Measurements from ENCODE around the gene TCF23. TPM values are rescaled to one million over a fixed set of nuclear protein-coding genes. Genes with fewer than 3 reads are reported as not detected.
"Not testable (repeated sequence)": the region's sequence is repeated elsewhere in the genome, so short reads cannot be mapped to it uniquely, and the experiment has no call there.

Gene TCF23
- polyA plus RNA-seq (ENCODE audit: insufficient read length in 4 of 4), result under 1 TPM; 0.46 to 0.79 (median 0.59) TPM

DNA sequence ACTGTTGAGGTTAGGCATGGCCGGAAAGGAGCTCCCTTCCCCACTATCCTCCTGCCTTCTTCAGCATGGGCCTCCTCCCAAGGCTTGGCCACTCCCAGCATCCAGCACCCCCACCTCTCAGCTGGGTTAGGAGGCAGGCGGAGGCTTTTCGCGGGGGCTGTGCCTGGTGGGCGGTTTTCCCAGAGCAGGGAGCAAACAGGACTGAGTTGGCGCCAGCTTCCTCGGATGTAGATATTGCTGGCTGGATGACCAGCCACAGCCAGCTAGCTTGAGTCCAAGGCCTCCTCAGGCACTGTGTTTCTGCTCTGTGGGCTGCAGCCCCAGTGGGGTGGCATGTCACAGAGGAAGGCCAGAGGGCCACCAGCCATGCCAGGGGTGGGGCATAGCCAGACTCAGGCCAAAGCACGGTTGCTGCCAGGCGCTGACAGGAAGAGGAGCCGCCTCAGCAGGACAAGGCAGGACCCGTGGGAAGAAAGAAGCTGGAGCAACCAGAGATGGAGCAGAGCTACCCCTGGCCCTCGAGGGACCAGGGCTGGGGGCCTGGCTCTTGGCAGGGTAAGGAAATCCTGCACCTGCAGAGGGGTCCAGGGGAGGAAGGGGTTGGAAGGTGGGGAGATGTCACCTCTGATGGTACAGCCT lies at the start of gene TCF23:
Gene TCF23, plus strand, starts transcription at position 204 of the 639 bp plus-strand sequence. Its CDS starts 130 bp downstream, at position 334.
- peak in 2 of 4 donors; percentile 18 to 36 for DNase-seq (ENCODE audit: low read depth in 4 of 4, low spot score in 3 of 4)

DNA sequence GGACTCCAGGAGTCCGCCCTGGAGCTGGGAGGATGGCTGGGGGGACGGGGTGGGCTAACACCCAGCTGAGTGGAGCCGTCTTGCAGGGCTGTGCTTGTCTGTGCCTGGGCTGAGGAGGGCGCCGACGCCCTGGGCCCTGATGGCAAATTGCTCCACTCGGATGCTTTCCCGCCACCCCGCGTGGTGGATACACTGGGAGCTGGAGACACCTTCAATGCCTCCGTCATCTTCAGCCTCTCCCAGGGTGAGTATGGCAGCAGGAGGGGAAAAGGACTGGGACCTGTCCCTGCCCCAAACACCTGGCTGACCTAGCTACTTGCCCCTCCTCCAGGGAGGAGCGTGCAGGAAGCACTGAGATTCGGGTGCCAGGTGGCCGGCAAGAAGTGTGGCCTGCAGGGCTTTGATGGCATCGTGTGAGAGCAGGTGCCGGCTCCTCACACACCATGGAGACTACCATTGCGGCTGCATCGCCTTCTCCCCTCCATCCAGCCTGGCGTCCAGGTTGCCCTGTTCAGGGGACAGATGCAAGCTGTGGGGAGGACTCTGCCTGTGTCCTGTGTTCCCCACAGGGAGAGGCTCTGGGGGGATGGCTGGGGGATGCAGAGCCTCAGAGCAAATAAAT lies 49.4 kb upstream of the TCF23 start:
- DNase-seq (ENCODE audit: low read depth in 4 of 4, low spot score in 3 of 4), result no peak

DNA sequence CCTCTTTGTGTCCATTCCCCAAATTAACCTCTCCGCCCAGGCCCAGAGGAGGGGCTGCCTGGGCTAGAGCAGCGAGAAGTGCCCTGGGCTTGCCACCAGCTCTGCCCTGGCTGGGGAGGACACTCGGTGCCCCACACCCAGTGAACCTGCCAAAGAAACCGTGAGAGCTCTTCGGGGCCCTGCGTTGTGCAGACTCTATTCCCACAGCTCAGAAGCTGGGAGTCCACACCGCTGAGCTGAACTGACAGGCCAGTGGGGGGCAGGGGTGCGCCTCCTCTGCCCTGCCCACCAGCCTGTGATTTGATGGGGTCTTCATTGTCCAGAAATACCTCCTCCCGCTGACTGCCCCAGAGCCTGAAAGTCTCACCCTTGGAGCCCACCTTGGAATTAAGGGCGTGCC lies 48.8 kb upstream of the TCF23 start:
- DNase-seq (ENCODE audit: low read depth in 4 of 4, low spot score in 3 of 4), result no peak

DNA sequence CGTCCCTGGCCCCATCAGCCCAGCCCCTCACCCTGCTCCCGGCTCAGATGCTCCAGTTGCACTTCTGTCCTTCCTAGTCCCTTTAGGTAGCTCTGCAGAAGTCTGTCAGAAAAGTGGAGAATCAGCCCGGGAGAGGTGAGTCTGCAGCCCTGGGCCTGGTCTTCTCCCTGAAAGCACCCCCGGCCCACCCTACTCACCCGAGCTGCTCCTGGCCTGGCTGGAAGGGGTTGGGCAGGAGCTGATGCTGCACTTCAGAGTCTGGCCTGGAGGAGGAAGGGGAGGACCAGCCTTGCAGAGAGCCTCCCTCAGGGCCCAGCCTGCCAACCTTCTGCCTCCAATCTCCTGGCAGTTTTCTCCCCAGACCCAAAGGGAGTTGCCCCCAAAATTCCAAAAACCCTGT lies 46.5 kb upstream of the TCF23 start:
- DNase-seq (ENCODE audit: low read depth in 4 of 4, low spot score in 3 of 4), result no peak

DNA sequence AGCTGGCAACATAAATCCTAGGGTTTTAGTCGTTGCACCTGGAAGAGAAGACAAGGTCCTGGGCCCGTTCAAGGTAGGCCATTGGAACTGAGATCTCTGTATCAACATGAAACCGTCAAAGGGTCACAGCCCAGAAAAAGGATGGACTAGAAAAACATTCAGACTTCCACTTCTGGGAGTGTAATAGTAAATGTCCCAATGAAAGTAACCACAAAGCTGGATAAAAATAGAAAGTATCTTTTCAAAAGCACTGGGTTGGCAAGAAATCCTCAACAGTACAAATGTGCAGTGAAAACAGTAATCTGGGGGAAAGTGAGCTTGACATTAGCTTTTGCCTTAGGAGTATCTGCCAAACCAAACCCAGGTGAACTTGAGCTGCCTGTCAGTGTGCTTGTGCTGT lies 42.8 kb upstream of the TCF23 start:
- DNase-seq (ENCODE audit: low read depth in 4 of 4, low spot score in 3 of 4), result no peak

DNA sequence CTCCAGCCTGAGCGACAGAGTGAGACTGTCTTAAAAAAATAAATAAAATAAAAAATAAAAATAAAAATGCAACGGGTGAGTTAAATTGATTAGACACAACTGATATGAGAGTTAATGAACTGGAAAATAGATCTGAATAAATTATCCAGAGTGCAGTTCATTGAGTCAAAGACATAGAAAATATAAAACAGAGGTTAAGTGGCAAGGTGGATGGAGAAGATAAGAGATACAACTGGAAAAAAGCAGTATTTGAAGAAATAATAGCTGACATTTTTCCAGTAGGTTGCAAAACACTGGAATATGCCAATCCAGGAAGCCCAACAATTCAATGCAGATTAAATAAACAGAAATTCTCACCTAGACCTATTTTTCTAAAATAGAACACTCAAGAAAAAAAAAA lies 40.6 kb upstream of the TCF23 start:
- no peak for DNase-seq (ENCODE audit: low read depth in 4 of 4, low spot score in 3 of 4)

DNA sequence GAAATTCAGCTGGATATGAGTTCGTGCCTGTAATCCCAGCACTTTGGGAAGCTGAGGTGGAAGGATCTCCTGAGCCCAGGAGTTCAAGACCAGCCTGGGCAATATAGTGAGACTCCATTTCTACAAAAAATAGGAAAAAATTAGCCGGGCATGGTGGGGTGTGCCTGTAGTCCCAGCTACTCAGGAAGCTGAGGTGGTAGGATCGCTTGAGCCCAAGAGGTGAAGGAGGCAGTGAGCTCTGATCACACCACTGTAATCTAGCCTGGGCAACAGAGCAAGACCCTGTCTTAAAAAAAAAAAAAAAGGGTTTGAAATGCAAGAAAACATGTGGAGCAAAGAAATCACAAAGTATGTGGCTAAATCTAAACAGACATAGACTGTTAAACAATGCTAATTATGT lies 39.7 kb upstream of the TCF23 start:
- DNase-seq (ENCODE audit: low read depth in 4 of 4, low spot score in 3 of 4), result no peak

DNA sequence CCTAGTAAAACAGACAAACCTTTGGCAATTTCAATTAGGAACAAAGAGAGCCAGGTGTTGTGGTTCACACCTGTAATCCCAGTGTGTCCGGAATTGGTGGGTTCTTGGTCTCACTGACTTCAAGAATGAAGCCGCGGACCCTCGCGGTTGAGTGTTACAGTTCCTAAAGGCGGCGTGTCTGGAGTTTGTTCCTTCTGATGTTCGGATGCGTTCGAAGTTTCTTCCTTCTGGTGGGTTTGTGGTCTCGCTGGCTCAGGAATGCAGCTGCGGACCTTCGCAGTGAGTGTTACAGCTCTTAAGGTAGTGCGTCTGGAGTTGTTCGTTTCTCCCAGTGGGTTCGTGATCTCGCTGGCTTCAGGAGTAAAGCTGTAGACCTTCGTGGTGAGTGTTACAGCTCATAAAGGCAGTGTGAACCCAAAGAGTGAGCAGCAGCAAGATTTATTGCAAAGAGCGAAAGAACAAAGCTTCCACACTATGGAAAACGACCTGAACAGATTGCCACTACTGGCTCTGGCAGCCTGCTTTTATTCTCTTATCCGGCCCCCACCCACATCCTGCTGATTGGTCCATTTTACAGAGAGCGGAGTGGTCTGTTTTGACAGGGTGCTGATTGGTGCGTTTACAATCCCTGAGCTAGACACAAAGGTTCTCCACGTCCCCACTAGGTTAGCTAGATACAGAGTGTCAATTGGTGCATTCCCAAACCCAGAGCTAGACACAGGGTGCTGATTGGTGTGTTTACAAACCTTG lies 38.0 kb upstream of the TCF23 start:
- DNase-seq (ENCODE audit: low read depth in 4 of 4, low spot score in 3 of 4), result not testable (repeated sequence)

DNA sequence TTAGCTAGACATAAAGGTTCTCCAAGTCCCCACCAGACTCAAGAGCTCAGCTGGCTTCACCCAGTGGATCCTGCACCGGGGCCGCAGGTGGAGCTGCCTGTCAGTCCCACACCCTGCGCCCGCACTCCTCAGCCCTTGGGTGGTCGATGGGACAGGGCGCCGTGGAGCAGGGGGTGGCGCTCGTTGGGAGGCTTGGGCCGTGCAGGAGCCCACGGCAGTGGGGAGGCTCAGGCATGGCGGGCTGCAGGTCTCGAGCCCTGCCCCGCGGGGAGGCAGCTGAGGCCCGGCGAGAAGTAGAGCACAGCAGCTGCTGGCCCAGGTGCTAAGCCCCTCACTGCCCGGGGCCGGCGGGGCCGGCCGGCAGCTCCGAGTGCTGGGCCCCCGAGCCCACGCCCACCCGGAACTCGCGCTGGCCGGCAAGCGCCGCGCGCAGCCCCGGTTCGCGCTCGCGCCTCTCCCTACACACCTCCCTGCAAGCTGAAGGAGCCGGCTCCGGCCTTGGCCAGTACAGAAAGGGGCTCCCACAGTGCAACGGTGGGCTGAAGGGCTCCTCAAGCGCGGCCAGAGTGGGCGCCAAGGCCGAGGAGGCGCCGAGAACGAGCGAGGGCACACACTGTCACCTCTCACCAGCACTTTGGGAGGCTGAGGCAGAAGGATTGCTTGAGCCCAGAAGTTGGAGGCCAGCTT lies 37.3 kb upstream of the TCF23 start:
- DNase-seq (ENCODE audit: low read depth in 4 of 4, low spot score in 3 of 4), result not testable (repeated sequence)

DNA sequence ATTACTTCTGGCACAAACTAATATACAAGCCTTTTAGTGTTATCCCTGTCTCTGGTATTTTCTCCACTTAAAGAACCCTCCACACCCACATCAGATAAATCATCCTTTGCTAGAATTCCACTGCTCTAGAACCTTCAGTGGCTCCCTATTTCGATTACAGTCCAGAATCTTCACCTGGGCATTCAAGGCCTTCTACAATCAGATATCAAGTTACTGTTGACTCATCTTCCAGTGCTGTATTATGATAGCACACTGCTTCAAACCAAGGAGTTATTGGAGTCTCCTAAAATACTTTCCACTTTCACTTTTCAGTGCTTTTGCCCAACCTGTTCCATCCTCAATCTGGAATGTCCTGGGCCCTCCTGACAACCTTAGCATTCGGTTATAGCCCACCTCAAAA lies 33.3 kb upstream of the TCF23 start:
- DNase-seq (ENCODE audit: low read depth in 4 of 4, low spot score in 3 of 4), result no peak

DNA sequence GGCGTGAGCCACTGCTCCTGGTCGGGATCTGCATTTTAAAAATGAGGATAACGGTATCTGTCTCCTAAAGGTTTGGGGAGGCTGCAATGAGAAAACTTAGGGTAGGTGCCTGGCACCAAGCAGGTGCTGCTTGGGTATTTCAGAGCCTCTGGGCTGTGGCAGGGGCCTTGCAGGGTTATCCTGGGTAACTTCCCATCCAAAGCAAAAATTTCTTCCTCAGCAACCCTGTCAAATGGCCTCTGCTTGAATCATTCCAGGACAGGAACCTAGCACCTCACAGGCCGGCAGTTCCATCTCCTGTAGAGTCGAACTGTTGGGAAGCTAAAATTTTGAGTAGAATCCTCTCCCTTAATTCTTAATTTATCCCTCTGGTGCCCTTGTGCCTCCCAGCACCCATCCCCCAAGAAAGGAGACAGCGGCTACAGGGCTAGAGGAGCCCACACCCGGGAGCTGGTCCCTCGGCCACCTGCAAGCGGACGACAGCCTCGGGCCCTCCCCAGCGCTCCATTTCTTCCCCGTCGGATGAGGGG lies 30.7 kb upstream of the TCF23 start:
- DNase-seq (ENCODE audit: low read depth in 4 of 4, low spot score in 3 of 4), result no peak

DNA sequence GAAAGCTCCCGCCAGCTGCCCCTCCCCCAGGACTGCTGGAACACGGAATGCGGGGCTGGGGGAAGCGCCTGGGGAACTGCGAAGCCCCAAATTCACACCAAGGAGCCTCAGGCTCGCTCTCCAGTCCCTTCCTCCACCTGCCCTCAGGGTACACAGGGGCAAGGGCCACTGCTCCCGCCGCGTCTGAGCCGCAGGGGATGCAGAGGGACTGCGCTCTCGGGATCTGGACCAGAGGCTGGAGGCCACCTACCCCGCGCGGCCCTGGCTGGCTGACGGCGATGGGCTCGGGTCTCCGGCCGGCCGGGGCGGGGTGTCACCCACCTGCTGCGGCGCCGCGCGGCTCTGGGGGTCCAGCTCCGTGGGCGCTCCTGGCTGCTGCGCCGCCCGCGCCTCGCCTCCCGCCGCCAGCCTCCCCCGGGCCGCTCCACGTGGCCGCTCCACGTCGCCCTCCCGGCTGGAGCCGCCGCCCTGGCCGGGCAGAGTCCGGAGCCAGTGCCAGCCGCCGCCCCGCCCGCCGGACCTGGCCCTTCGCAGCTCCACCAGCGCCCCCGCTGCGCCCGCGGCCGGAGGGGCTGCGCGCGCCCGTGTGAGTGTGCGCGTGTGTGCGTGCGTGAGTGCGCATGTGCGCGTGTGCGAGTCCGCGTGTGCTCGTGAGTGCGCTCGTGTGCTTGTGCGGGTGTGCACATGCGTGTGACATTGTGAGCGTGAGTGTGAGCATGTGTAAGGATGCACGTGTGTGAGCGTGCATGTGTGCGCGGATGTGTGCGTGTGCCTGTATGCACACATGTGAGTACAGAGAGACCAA lies 30.1 kb upstream of the TCF23 start, which contains the start of gene CGREF1:
Gene CGREF1, minus strand, starts transcription at position 604 of the 805 bp plus-strand sequence. CDS start 14,762 bp downstream, outside the sequence.
- no peak for DNase-seq (ENCODE audit: low read depth in 4 of 4, low spot score in 3 of 4)

DNA sequence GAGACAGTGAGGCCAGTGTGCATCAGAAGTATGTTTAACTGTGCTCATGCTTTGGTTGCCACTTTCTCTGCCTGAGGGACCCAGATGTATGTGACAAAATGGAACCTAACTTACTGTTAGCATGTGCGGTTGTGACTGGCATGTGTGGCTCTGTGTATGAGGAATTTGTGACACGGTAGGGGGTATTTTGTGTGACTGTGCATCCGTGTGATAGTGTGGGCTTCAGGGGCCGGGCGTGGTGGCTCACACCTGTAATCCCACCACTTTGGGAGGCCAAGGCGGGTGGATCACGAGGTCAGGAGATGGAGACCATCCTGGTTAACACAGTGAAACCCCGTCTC lies 29.5 kb upstream of the TCF23 start:
- DNase-seq (ENCODE audit: low read depth in 4 of 4, low spot score in 3 of 4), result not testable (repeated sequence)

DNA sequence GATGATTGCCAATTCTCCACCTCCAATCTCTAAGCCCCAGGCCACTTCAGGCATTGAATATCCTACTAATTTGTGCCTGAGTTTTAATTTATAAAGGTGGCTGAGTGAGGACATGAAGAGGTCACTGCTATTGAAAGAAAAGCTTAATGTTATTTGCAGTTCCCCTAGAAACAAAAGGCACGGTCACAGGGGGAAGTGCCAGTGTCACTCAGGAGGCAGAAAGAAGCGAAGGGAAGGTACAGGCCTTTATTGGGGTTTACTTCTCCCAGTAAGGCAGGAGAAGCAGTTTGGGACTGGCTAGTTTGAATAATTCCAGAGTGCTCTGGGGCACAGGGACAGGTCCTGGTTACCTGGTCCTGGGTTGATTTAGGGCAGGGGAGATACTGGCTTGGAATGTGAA lies 26.9 kb upstream of the TCF23 start:
- DNase-seq (ENCODE audit: low read depth in 4 of 4, low spot score in 3 of 4), result no peak

DNA sequence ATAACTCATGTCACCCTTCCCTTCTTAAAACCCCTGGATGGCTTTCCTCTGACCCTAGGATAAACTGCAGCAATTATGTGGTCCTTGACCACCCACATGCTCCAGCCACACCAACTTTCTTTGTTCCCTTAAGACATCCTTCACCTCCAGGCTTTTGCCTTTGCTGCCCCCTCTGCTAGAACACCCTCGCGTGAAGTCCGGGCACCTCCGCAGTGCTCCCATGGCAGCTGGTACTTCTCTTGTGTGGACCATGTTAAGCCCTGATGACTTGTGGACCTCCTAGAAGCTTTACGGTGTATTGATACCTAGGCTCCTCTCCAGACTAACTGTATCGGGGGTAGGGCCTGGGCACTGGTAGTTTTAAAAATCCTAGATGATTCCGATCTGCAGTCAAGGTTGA lies 26.0 kb upstream of the TCF23 start:
- DNase-seq (ENCODE audit: low read depth in 4 of 4, low spot score in 3 of 4), result no peak

DNA sequence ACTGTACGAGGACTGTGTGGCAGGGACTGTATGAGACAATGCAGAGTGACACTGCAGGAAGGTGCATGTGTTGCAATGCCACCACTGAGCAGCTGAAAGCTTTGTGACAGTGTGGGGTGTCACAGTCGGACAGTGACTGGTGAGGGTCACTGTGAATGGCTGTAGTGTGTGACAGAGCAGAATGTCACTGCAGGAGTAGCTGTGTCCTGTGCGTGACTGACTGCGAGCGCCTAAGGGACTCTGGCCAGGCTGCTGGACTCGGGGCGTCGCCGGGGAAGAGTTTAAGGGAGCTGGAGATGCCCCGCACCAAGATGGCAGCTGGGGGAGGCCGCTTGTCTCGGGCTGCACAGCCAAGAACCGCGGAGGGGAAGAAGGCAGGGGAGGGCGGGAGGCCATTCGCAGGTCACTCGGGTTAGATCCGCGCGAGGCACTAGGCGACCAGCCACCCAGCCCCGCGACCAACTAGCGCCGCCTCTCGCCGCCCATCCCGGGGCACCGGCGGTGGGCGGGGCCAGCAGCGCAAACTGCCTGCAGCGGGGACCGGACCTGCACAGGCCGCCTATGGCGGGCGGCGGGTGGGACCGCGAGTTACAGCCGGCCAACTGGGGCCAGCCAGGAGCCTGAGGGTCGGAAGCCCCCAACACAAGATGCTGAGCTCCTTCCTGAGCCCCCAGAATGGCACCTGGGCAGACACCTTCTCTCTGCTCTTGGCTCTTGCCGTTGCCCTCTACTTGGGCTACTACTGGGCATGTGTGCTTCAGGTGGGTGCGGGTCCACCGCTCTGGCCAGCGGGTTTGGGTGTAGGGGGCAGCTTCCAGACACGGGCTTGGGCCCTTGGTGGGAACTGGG lies 25.3 kb upstream of the TCF23 start, which contains the start of gene ABHD1:
Gene ABHD1, plus strand, starts transcription at position 514 of the 849 bp plus-strand sequence. Its CDS starts 134 bp downstream, at position 648.
- DNase-seq (ENCODE audit: low read depth in 4 of 4, low spot score in 3 of 4), result no peak

DNA sequence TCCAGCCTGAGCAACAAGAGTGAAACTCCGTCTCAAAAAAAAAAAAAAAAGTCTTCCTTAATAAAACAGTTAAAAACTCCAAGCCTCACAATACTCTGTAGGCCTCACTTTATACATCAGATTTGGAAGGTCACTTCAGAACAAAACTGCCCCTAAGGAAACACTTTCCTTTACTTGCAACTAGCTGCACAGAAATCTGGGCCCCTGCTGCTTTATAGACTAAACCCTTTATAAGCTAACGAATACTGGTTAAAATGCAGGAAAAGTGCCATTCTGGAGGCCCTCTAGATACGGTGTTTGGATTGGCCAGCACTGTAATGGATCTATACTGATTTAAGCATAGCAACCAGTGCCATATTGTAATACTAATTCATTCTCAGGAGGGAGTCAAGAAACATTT lies 23.7 kb upstream of the TCF23 start:
- no peak for DNase-seq (ENCODE audit: low read depth in 4 of 4, low spot score in 3 of 4)

DNA sequence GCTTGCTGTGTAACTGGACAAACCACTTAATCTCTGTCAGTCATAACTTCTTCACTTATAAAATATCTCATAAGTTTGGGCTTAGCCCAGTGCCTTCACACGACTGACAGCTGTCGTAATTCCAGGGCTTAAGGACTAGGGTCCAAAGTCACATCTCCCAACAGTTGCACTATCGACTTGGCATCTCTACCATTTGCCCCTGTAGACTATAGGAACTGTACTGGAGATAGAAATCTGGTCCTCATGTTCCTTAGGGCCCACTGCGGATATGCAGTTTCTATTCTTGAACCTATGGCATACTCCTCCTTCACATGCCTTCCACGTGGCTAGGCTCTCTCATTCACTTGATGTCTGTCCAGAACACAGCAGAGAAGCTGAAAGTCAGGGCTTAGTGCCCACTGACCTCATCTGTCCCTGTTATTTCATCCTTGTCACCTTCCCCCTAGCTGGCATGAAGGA lies 22.5 kb upstream of the TCF23 start:
- no peak for DNase-seq (ENCODE audit: low read depth in 4 of 4, low spot score in 3 of 4)
